Adipose tissue (tissue), 3 donors: ENCODE results near the gene MRPS35. TPM values are rescaled to one million over a fixed set of nuclear protein-coding genes. Genes with fewer than 3 reads are reported as not detected.
"Not testable (repeated sequence)": the region's sequence is repeated elsewhere in the genome, so short reads cannot be mapped to it uniquely, and the experiment has no call there.

Source experiments
- H3K27ac ChIP-seq: one replicate; pipeline ENCODE4 v1.5.1; 2013; ENCODE audit warnings: low read depth, low read length
- WGBS, 3 donors: extraction: QIAGEN DNeasy Blood & Tissue Kit; methylation state at CpG; one replicate each; pipeline ENCODE4 v1.1.7; 2013; 5-methylcytosine and 5-hydroxymethylcytosine counted together
- polyA plus RNA-seq, 3 donors: library from polyadenylated mRNA; stranded (reverse); fragments of 200-250 nt; gene quantifications; one replicate each; pipeline ENCODE4 v1.2.3, GENCODE V29; 2013
- donor health status: healthy with polysubstance abuse.
- donor health status: Bipolar disorder and iron deficiency.
- donor health status: healthy.

The MRPS35 gene
- polyA plus RNA-seq, 3 donors, result 14.1 to 33.6 (median 27.8) TPM

DNA sequence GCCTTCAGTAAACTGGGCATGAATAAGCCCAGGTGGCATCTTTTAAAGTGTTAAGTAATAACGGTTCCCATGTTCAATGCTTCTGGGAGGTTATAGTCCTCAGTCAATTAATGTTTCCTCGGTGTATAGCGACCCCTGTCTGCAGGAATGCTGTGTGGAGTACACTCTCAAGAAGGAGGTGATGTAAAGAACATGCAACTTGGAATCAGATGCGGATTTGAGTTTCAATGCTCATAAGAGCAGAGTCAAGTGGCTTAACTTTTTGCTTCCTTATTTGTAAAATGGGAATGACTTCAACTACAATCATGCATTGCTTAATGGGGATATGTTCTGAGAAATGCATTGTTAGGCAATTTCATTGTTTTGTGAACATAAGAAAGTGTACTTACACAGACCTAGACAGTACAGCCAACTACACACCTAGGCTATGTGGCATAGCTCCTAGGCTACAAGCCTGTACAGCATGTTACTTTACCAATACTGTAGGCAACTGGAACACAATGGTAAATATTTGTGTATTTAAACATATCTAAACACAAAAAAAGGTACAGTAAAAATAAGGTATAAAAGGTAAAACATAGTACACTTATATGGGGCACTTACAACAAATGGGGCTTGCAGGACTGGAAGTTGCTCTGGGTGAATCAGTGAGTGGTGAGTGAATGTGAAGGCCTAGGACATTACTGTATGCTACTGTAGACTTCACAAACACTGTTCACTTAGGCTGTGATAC lies 6.7 kb upstream of the MRPS35 start:
- WGBS, 3 donors, result 4 to 7% (median 4%) methylated on average over 4 of the region's 4 CpGs
- no peak overlapping the region for H3K27ac ChIP-seq

DNA sequence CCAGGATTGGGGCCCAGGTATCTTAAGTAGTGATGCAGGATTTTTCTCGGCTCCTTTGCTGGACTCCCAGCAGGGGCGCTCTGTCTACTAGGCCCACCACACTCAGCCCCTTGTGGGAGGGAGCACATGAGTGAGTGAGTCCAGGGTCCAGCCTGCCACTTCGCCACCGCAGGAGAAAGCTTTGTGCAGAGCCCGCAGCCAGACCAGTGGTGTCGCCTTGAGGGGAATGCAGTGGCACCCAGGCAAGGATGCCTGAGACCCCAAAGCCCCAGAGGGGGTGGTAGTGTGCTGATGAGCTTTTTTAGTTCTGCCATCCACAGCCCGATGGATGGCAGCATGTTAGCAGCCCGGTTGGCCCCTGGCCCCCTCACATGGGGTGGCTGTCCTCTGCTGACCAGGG lies 5.4 kb upstream of the MRPS35 start:
- 84 to 93% (median 91%) methylated on average over 8 of the region's 8 CpGs for WGBS, 3 donors
- H3K27ac ChIP-seq, result no peak overlapping the region

DNA sequence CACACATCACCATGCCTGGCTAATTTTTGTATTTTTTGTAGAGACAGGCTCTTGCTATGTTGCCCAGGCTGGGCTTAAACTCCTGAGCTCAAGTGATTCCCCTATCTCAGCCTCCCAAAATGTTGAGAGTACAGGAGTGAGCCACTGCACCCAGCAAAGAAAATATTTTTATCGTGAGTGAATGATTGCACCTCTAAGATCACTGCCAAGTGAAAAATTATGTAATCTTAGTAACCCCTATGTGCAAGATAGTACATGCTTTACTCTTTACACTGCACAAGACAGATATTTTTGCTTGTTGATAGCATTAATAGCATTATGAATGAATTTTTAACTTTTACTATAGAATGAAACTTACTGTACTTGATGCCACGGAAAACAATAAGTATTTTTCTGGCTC lies 3.4 kb upstream of the MRPS35 start:
- 67 to 71% (median 69%) methylated on average over 2 of the region's 2 CpGs for WGBS, 3 donors
- no peak overlapping the region for H3K27ac ChIP-seq

DNA sequence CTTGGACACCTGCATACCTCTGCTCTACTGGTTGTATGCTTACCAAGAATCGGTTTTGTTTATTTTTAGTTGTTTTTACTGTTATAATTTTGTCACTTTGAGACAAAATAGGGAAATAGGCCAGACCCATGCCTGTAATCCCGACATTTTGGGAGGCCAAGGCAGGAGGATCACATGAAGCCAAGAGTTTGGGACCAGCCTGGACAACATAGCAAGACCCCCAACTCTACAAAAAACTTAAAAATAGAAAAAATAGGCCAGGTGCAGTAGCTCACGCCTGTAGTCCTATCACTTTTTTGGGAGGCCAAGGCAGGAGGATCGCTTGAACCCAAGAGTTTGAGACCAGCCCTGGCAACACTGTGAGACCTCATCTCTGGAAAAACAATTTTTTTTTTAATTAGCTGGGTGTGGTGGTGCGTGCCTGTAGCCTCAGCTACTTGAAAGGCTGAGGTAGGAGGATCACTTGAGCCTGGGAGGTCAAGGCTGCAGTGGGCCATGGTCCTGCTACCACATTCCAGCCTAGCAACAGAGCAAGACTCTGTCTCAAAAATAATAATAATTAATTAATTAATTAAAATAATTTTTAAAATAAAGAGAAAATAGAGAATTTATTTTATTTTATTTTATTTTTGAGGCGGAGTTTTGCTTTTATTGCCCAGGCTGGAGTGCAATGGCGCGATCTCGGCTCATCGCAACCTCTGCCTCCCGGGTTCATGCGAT lies 1.3 kb upstream of the MRPS35 start:
- no peak overlapping the region for H3K27ac ChIP-seq
- WGBS, 3 donors, result 65 to 89% (median 70%) methylated on average over 12 of the region's 12 CpGs

DNA sequence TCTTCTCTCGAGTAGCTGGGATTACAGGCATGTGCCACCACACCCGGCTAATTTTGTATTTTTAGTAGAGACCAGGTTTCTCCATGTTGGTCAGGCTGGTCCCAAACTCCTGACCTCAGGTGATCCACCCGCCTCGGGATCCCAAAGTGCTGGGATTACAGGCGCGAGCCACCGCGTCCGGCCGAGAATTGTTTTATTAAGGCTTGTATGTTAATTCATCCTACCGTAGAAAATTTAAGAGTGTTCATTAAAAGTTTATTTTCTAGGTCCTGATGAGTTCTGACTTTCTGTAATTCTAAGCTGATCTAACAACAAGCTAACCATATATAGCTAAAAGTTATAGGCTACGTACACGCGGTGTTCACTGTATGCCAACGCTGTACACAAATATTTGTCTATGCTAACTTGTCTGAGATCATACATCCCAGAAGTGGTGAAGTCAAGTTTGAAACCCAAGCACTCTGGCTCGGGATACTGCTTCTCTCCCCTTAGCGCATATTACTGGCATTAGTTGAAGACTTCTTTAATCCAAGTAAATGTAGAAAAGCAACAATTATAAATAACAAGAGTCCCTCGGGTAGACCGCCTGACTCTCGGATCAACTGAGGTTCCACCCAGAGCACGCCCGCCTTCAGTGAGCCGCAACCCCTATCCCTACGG lies 570 bp upstream of the MRPS35 start:
- 5 to 22% (median 7%) methylated on average over 24 of the region's 24 CpGs for WGBS, 3 donors
- H3K27ac ChIP-seq, result no peak overlapping the region

DNA sequence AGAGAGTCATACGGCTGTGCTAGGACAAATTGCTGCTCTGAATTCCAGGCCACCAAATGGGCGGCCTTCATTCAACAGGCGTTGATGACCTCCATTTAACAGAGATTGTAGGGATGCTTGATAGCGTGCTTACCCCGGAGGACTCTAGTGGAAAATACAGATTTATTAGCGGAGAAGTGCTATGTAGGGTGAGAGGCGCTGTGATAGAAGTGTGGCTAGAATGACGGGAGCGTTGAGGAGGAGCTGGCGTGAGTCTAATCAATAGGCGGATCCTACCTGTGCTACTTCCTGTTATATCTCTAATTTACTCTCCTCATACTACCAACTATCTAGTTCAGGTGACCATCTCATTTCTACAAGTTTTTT lies 668 bp downstream of the MRPS35 start:
- WGBS, 3 donors, result 0 to 1% (median 1%) methylated on average over 11 of the region's 11 CpGs
- no peak overlapping the region for H3K27ac ChIP-seq

DNA sequence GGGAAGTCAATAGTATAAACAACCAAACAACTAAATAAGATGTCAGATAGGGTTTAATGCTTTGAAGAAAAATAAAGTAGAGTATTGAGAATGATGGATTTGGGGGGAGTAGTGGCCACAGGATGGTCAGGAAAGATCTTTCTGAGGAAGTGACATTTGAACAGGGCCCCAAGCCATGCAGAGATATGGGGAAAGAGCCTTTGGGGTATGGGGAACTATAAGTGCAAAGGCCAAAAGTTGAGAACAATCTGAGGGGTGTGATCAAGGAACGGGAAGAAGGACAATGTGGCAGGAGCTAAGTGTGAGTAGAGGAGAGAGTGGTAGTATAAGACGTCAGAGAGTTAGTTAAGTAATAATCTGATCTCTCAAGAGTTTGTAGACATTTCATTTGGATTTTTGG lies 1.3 kb downstream of the MRPS35 start:
- H3K27ac ChIP-seq, result no peak overlapping the region
- WGBS, 3 donors, result 49 to 69% (median 55%) methylated on average over 2 of the region's 2 CpGs

DNA sequence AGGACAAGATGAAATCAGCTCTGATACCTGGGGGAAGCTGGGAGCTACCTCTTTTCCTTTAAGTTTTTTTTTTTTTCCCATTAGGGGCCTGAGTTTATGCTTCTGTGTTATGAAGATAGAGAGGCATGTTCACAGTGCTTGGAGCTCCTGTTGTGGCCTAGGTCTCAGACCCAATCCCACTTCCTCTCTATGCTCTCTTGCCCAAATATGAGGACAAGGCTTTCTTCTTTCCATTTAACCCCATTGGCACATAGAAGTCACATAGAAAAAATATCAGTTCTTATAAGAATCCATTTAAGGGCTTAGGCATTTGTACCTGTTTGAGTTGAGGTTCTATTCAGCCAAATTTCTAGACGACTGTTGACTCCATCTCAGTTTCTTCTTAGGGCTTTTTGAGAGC lies 12.6 kb downstream of the MRPS35 start:
- 80 to 92% (median 87%) methylated on average over 1 of the region's 1 CpG for WGBS, 3 donors
- no peak overlapping the region for H3K27ac ChIP-seq

DNA sequence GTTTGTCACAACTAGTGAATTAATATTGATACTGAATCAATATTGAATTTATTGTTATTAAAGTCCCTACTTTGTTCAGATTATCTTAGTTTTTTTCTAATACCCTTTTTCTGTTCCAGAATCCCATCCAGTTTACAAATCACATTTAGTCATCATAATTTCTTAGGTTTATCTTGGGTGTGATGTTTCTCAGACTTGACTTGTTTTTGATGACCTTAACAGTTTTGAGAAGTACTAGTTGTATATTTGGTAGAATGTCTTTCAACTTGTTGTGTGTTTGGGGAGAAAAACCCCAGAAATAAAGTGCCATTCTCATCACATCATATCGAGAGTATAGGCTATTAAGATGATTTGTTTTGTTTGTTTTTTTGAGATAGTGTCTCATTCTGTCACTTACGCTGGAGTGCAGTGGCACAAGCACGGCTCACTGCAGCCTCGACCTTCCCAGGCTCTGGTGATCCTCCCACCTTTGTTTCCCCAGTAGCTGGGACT lies 19.5 kb downstream of the MRPS35 start:
- 73 to 93% (median 93%) methylated on average over 4 of the region's 4 CpGs for WGBS, 3 donors
- H3K27ac ChIP-seq, result no peak overlapping the region

DNA sequence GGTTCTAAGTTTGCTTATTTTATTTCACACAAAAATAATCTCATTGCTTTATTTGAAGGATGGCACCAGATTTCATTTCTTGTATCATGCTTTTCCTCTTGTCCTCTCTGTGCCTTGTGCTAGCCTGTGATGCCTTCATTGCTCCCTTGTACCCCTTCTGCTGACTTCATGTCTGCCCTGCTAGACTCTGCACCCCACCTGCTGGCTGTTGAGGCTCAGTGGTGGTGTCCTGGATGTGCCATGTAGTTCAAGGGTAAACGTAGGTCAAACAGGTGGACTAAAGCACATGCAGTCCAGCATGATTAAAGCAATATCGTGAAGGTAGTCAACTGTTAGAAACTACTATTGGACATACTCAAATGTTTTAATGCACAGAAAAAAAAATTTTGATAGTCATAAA lies 21.6 kb downstream of the MRPS35 start:
- H3K27ac ChIP-seq, result no peak overlapping the region
- 41 to 77% (median 72%) methylated on average over 2 of the region's 2 CpGs for WGBS, 3 donors

DNA sequence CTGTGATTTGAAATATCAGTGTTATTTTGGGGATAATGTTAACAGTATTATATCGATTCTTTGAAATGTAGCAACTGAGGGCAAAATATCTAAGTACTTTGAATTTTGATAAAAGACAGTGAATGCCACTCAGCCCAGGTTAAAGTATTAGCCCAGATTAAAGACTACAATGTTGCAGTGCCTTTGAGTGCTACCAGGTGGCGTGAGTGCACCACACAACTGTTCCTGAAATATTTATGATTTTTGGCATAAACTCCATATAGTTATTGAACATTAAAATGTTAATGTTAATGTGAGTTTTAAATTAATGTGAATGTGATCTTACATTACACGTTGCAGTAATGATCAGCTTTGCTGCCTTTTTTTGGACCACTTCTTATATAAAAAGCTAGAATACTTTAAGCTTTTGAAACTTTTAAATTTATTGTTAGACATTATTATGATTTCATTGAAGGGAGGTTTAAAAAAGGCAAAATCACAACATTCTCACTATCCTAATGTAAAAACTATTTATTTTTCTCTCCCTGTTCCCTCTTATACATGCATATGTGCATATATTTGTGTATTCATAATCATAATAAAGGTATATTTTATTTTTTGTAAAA lies 22.5 kb downstream of the MRPS35 start:
- WGBS, 3 donors, result 26 to 53% (median 46%) methylated on average over 3 of the region's 3 CpGs
- H3K27ac ChIP-seq, result no peak overlapping the region

DNA sequence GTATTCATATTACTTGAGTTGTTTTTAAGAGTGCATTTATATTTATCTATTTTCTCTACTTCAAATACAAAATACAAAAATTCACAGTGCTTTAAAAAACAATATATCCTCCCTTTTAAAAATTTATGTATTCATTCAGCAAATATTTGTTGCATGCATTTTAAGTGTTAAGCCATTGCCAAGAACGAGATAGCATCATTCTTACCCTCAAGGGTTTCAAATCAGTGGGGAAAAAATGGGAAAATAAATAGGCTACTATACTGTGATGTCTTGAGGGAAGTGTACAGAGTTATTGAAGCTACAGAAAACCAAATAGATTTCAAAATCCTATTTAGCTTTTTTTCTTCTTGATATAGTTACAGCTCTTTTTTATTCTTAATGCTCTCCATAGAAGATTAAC lies 23.2 kb downstream of the MRPS35 start:
- H3K27ac ChIP-seq, result no peak overlapping the region
- WGBS, 3 donors, result 84 to 90% (median 87%) methylated on average over 1 of the region's 1 CpG

DNA sequence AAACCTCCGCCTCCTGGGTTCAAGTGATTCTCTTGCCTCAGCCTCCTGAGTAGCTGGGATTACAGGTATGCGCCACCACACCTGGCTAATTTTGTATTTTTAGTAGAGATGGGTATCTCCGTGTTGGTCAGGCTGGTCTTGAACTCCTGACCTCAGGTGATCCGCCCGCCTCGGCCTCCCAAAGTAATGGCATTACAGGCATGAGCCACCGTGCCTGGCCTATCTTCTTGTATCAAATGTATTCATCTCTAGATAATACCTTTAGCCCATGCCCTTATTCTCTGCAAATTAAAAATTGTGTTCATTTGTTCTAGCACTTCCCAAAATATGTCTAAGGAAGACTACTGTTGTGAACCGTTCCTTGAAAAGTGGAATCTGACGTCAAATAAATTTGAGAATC lies 23.7 kb downstream of the MRPS35 start:
- 89 to 96% (median 94%) methylated on average over 9 of the region's 9 CpGs for whole genome bisulfite sequencing, 3 donors

DNA sequence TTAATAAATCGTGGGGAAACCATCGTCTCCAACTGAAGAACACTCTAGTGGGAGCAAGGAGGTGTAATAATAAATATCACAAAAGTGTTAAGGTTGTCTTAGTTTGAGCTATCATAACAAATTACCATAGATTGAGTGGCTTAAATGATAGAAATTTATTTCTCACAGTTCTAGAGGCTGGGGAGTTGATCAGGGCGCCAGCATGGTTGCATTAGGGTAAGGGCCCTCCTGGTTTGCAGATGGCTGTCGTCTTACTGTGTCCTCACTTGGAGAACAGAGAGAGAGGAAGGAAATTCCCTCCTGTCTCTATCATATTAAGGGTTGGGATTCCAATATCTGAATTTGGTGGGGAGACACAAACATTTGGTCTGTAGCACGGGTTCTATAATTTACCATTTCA lies 33.0 kb downstream of the MRPS35 start:
- WGBS, 3 donors, result 97 to 98% (median 97%) methylated on average over 5 of the region's 5 CpGs

More for the DNA sequence above, 23.7 kb downstream of the MRPS35 start:
- not testable (repeated sequence) for H3K27ac ChIP-seq

DNA sequence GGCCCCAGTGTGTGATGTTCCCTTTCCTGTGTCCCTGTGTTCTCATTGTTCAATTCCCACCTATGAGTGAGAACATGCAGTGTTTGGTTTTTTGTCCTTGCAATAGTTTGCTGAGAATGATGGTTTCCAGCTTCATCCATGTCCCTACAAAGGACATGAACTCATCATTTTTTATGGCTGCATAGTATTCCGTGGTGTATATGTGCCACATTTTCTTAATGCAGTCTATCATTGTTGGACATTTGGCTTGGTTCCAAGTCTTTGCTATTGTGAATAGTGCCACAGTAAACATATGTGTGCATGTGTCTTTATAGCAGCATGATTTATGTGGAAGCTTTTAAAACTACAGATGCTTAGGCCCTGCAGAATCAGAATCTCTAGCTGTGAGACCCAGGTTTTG lies 35.1 kb downstream of the MRPS35 start:
- 80 to 93% (median 89%) methylated on average over 1 of the region's 1 CpG for WGBS, 3 donors
- H3K27ac ChIP-seq, result not testable (repeated sequence)

More for the DNA sequence above, 33.0 kb downstream of the MRPS35 start:
- no peak overlapping the region for H3K27ac ChIP-seq

DNA sequence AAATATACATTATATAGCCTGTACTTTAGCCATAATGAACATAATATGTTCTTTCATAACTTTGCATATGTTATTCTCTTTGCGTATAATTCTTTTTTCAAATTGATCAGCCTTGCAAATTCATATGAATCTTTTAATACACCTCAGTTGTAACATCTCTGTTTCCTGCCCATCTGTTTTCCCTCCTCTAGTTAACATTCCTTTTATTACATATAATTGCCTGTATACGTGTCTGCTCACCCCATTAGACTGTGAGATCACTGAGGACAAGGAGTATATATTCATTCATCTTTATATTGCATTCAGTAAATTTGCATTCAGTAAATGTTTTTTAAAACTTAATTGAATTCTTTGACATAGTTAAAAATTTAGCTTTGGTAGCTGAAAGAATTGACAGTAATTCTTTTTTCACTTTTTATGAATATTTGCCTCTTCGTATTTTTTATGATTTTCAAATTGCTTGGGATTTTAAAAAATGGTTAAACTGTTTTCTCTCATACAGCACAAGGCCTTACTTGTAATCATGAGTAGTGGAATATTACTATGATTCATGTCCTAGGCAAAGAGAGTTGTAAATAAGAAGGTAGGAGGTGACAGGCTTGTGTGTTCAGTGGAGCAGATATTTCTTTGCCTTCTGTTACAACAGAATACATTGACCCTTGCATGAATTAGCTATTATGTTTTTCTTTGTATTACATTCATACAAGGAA lies 36.6 kb downstream of the MRPS35 start:
- 80 to 95% (median 94%) methylated on average over 3 of the region's 3 CpGs for WGBS, 3 donors
- H3K27ac ChIP-seq, result no peak overlapping the region

DNA sequence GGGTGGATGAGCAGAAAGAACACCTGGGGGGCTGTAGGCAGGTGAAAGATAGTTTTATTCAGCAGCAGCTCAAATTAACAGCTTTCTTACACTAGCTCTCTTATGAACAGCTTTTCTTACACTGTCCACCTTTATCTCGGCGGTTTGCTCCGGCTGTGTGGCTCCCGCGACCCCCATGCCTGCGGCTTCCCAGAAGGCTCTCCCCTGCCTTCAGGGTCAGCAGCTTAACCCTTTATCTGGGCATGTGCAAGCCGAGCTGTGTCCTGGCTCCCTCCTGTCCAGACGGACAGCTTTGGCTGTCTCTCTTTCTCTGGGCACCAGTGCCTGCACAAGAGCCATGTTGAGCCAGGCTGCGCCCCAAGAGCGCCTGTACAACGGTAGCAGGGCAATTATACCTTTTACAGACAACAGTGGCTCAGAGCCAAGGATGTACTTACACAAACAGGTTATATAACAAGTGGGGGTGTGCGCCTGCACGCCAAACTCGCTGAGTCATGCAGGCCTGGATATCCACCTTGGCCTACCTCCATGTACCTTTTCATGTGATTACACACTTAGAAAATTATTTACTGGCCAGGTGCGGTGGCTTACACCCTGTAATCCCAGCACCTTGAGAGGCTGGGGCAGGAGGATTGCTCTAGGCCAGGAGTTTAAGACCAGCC lies 40.9 kb downstream of the MRPS35 start:
- no peak overlapping the region for H3K27ac ChIP-seq
- 41 to 88% (median 88%) methylated on average over 15 of the region's 15 CpGs for WGBS, 3 donors

DNA sequence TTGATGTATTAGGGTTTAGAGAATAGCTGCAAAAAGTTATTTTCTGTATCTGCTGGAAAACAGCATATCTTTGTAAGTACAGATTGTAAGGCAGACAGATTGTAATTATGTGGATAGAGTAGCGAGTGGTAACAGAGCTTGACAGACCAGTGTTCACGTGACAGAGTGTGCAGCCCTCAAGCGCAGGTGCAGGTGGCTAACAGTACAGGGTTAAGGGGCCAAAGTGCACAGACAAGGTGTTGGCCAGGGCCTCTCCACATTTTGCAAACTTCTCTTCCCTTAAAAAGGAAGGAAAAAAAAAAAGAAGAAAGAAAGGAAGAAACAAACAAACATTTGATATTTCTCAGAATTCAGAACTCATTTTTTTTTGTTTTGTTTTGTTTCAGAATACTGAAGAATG lies 44.2 kb downstream of the MRPS35 start:
- H3K27ac ChIP-seq, result no peak overlapping the region
- 50 to 92% (median 91%) methylated on average over 3 of the region's 3 CpGs for WGBS, 3 donors
